ENCODE measurements around the gene CLIC5.

Gene CLIC5

GRCh38 chr6:45854149-45854742, 161.4 kb downstream of the CLIC5 start:
- Mint-ChIP-seq H3K4me1 (peaks cover 30% of the 10 kb centered on the region), H3K36me3 (ENCODE audit: low read depth) (no peaks in the 10 kb centered on the region), H3K27ac (no peak overlapping the region), H3K4me3 (no peak overlapping the region), H3K27me3 (ENCODE audit: low read depth, poor library complexity) (peaks cover 3% of the 10 kb centered on the region), H3K9me3 (peaks cover 4% of the 10 kb centered on the region)
- TF ChIP-seq, protein P1, sequence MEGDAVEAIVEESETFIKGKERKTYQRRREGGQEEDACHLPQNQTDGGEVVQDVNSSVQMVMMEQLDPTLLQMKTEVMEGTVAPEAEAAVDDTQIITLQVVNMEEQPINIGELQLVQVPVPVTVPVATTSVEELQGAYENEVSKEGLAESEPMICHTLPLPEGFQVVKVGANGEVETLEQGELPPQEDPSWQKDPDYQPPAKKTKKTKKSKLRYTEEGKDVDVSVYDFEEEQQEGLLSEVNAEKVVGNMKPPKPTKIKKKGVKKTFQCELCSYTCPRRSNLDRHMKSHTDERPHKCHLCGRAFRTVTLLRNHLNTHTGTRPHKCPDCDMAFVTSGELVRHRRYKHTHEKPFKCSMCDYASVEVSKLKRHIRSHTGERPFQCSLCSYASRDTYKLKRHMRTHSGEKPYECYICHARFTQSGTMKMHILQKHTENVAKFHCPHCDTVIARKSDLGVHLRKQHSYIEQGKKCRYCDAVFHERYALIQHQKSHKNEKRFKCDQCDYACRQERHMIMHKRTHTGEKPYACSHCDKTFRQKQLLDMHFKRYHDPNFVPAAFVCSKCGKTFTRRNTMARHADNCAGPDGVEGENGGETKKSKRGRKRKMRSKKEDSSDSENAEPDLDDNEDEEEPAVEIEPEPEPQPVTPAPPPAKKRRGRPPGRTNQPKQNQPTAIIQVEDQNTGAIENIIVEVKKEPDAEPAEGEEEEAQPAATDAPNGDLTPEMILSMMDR (IDR thresholded peaks at IDR 0.05), result no peak
- no peak for DNase-seq

GRCh38 chr6:45851034-45851400, 164.6 kb downstream of the CLIC5 start:
- H3K4me3 Mint-ChIP-seq, result no peak overlapping the region
- H3K27ac Mint-ChIP-seq, result no peak overlapping the region
- H3K36me3 Mint-ChIP-seq (ENCODE audit: low read depth), result no peaks in the 10 kb centered on the region
- no peak for DNase-seq
- peaks cover 22% of the 10 kb centered on the region for H3K4me1 Mint-ChIP-seq
- H3K27me3 Mint-ChIP-seq (ENCODE audit: low read depth, poor library complexity), result no peaks in the 10 kb centered on the region
- TF ChIP-seq, protein P1 (IDR thresholded peaks at IDR 0.05), result no peak
- H3K9me3 Mint-ChIP-seq, result peaks cover 16% of the 10 kb centered on the region

DNA sequence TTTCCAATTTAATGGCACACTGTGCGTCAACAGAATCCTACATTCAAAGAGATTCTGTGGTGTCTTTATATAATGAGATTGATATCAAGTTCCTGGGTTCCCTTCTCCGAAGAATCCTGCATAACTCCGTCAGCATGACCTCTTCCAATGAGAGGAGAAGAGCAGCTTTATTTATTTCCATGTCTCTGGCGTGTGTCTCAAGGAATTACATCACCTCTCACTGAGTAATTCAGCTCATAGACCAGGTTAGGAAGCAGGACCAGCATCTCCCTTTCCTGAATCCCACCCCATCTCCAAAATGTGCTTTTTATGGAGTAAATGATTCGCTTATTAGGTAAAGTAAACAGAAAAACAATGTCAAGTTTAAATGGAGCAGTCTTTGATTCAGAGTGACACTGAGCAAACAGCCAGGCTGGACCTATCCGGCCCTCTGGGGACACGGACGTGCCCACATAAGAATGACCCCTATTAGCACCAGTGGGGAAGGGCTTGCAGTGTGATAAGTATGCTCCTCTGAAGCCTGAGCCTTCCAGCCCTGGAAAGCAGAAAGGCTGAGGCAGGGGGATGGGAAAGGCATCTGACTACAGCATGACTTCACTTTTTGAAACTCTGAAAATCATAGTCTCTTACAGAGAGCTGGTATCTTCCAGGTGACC, 165.2 kb downstream of the CLIC5 start:
- H3K4me1 Mint-ChIP-seq, result peaks cover 27% of the 10 kb centered on the region
- no peak overlapping the region for H3K4me3 Mint-ChIP-seq
- peak overlapping the region; percentile 32 for H3K27ac Mint-ChIP-seq
- H3K27me3 Mint-ChIP-seq (ENCODE audit: low read depth, poor library complexity), result no peaks in the 10 kb centered on the region
- peaks cover 16% of the 10 kb centered on the region for H3K9me3 Mint-ChIP-seq
- no peak for DNase-seq
- no peaks in the 10 kb centered on the region for H3K36me3 Mint-ChIP-seq (ENCODE audit: low read depth)
- TF ChIP-seq, protein P1 (IDR thresholded peaks at IDR 0.05), result no peak

- Mint-ChIP-seq H3K27me3 (ENCODE audit: low read depth, poor library complexity) (peaks cover 3% of the 10 kb centered on the region), H3K27ac (no peak overlapping the region), H3K9me3 (peaks cover 16% of the 10 kb centered on the region), H3K4me3 (no peak overlapping the region), H3K36me3 (ENCODE audit: low read depth) (no peaks in the 10 kb centered on the region), H3K4me1 (peaks cover 35% of the 10 kb centered on the region)
- TF ChIP-seq, protein P1 (IDR thresholded peaks at IDR 0.05), result no peak
- DNase-seq, result no peak
Observed at GRCh38 chr6:45845567-45845966, 170.1 kb downstream of the CLIC5 start.

GRCh38 chr6:45844986-45845385, 170.7 kb downstream of the CLIC5 start:
- Mint-ChIP-seq H3K9me3 (peaks cover 16% of the 10 kb centered on the region), H3K27ac (no peak overlapping the region), H3K27me3 (ENCODE audit: low read depth, poor library complexity) (peaks cover 3% of the 10 kb centered on the region), H3K36me3 (ENCODE audit: low read depth) (no peaks in the 10 kb centered on the region), H3K4me3 (no peak overlapping the region), H3K4me1 (peaks cover 32% of the 10 kb centered on the region)
- no peak for DNase-seq
- TF ChIP-seq, protein P1 (IDR thresholded peaks at IDR 0.05), result no peak
